H54 (cell line): ENCODE results near the gene ALAD.

ENCODE experiments used
- DNase-seq: peaks from one replicate; pipeline ENCODE4 v3.0.0; 2011; ENCODE audit warnings: low spot score, mixed read lengths; ENCODE audit not compliant: insufficient read length
- FAIRE-seq: peaks from 3 replicates; lab custom pipeline; 2011; peaks lifted over from hg19 to GRCh38; lab: Jason Lieb, UNC
- POLR2A ChIP-seq: IDR thresholded peaks from 2 replicates; pipeline ENCODE4 v1.6.1; 2011; ENCODE audit warnings: low read depth, mild to moderate bottlenecking, low read length

ALAD gene

GRCh38 chr9:113355040-113355596 lies 46.0 kb downstream of the ALAD start:
- FAIRE-seq: no peak
- no peak for TF ChIP-seq POLR2A
- no peak for DNase-seq

DNA sequence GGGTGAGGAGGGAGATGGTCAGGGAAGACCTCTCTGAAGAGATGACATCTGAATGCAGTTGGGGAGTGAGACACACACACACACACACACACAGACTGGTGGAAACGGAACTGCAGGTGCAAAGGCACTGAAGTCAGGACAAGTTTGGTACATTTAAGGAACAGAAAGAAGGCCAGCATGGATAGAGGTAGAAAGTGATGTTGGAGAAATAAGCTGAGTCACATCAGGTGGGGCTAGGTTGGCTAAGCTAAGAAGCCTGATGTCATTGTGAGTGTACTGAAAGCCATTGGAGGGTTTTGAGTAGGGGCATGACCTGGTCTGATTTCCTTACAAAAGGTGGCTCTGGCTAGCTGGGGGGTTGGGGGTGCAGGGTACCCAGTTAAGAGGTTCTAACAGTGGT lies 48.7 kb downstream of the ALAD start:
- TF ChIP-seq POLR2A: no peak
- peak; percentile 60 for FAIRE-seq
- DNase-seq: no peak

DNA sequence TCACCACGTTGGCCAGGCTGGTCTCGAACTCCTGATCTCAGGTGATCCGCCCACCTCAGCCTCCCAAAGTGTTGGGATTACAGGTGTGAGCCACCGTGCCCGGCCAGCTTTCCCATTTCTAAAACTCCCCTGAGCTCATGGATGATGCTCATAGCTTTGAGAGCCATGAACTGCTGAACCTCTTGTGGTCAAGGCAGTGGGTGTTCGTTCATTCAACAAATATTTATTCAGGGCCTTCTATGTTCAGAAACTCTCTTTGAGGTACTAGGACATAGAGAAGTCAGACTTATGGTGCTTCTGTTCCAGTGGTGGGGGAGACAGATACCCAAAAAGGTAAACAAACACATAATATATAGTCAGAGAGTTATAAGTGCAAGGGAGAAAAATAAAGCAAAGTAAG lies 49.1 kb downstream of the ALAD start:
- TF ChIP-seq POLR2A: no peak
- FAIRE-seq: no peak
- DNase-seq: no peak

GRCh38 chr9:113350937-113351336 lies 50.1 kb downstream of the ALAD start:
- FAIRE-seq (no peak), DNase-seq (no peak)
- no peak for TF ChIP-seq POLR2A

GRCh38 chr9:113350107-113350661 lies 50.9 kb downstream of the ALAD start:
- DNase-seq (no peak), FAIRE-seq (no peak)
- no peak for TF ChIP-seq POLR2A

- FAIRE-seq (no peak), DNase-seq (no peak)
- no peak for TF ChIP-seq POLR2A
Measured at GRCh38 chr9:113349445-113350094, 51.5 kb downstream of the ALAD start, which contains the start of gene BSPRY. TSS of gene BSPRY (plus strand) at chr9:113349541. CDS start at chr9:113349580, 39 bp downstream.

DNA sequence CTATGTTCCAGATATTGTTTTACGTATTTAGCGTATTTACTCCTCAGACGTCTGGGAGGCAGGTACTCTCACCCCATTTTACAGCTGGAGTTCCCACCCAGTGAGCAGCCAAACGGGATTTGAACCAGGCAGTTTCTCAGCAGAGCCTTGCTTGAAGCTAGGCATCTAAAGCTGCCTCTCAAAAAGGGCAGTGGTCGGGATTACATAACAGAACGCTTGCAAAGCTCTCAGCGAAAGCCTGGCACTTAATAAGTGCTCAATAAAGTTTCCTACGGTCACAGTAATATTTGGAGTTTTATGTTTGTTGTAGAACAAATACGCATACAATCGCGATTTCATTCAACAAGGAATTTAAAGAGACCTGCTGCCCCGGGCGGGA lies 52.0 kb downstream of the ALAD start:
- FAIRE-seq (no peak), DNase-seq (no peak)
- TF ChIP-seq POLR2A: no peak

DNA sequence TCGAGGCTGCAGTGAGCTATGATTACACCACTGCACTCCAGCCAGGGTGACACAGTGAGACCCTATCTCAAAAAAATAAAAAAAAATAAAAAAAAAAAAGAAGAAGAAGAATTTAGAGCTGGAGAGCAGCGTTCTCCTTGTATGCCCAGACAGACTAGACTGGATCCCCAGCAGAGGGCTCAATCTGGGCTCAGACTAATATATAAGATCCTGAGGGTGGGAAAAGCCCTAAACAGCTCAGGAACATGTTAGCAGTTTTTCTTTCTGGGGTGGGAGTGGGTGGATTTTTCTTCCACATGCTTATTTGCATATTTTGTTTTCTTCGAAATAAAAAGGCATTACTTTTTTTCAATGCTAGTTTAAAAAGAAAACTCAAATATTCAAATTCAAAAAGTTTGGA lies 52.6 kb downstream of the ALAD start:
- no peak for FAIRE-seq
- DNase-seq: no peak

GRCh38 chr9:113345671-113346070 lies 55.4 kb downstream of the ALAD start:
- DNase-seq (no peak), FAIRE-seq (no peak)
- no peak for TF ChIP-seq POLR2A

More for the DNA sequence above, 52.6 kb downstream of the ALAD start:
- TF ChIP-seq POLR2A: no peak

GRCh38 chr9:113345190-113345589 lies 55.9 kb downstream of the ALAD start:
- no peak for FAIRE-seq
- DNase-seq: no peak
- TF ChIP-seq POLR2A: no peak

DNA sequence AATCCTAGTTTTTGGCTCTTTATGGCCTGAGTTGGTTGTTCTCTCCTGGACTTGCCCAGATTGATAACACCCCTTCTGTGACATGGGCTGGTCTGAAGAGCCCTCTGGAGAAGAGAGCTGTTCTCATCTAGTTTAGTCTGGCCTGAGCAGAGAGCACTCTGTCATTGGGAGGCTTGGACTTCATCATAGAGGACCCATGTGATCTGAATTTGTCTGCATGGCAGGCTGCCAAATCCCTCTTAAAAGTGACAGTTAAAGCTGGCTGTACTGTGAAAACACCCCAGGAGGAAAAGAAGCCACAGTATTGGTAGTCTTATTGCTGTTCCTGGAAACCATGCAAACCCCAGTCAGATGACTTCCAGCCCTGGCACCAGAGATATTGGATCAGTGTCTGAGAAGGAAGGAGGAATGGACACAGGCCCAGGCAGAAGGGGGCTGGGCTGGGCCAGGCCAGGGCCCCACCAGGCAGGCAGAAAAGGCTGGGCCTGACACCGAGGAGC lies 57.3 kb downstream of the ALAD start:
- TF ChIP-seq POLR2A: no peak
- FAIRE-seq (no peak), DNase-seq (no peak)

DNA sequence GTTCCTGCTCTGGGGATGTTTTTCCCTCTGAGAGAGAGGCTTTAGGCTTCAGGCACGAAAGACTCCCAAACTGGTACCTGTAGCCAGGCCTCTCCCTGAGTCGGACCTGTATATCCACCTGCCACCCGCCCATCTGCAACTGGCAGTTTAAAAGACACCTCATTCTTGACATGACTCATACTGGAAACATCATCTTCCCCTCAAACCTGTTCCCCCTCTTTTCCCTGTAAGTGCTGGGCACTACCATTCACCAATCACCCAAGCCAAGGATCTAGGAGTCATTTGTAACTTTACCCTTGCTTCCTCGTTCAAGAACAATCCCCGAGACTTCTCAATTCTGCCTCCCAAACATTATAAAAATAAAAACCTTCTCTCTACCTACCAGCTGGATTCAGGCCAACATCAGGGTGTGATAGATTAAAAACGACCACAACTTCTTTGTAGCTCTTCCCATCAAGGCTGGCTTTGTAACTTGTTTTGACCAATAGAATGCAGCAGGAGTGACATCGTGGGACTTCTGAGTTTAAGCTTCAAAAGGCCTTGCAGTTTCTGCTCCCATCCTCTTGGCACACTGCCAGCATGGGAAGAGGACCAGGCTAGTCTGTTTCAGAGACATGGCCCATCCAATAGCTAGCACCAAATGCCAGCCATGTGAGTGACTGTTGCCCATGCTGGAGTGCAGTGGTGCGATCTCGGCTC lies 59.2 kb downstream of the ALAD start:
- no peak for FAIRE-seq
- no peak for TF ChIP-seq POLR2A
- no peak for DNase-seq

- peak; percentile 23 for FAIRE-seq
- peak; percentile 54; the same call in 1 of the 2 replicates for TF ChIP-seq POLR2A
- DNase-seq: peak; percentile 88
Measured at GRCh38 chr9:113340011-113340699, 60.9 kb downstream of the ALAD start, which contains the start of gene WDR31. TSS of gene WDR31 (minus strand) at chr9:113340275. CDS start at chr9:113332022, 8,253 bp downstream.
